ENCODE data around the gene ABL1.

ABL1 gene

DNA sequence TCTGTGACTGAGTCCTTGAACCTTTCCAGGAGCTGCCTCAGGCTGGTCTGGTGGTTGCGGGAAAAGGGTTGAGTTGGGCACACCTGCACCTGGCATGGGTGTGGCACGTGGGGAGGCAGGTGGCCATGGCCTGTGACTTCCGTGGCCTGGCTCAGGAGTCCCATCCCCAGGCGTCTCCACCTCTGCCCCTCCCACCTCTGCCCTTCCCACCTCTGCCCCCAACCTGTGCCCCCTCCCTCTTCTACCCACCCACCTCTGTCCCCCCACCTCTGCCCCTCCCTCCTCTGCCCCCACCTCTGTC is 63.4 kb downstream of the ABL1 start:
- ChIA-PET CTCF (interaction anchor here (0.8 to 1.2 kb wide), 2 partner anchors 32 to 191 kb away, joined by 4 read pairs; no protein-coding TSS in a partner anchor), POLR2A (no interaction called here)

GRCh38 chr9:130899051-130899748 is 64.1 kb downstream of the ABL1 start:
- H3K27ac ChIP-seq (ENCODE audit: extremely low read depth, low read depth, low read length), result no peak overlapping the region
- H3K4me1 ChIP-seq (ENCODE audit: control insufficient read depth, insufficient read depth, low read length), result no peaks in the 10 kb centered on the region
- TF ChIP-seq ZNF211 (tag by site-specific recombination; IDR thresholded peaks at IDR 0.05; ENCODE audit: low read depth), result no peak
- H3K36me3 ChIP-seq (ENCODE audit: control insufficient read depth in 2 of 2, insufficient read depth in 1 of 2, low read length in 2 of 2), result no peaks in the 10 kb centered on the region
- H3K9me3 ChIP-seq (ENCODE audit: control insufficient read depth, insufficient read depth, low read depth, low read length), result no peaks in the 10 kb centered on the region
- POLR2A ChIA-PET, result interaction anchor here (0.6 to 1.2 kb wide), 2 partner anchors 9 to 92 kb away, joined by 3 read pairs; no protein-coding TSS in a partner anchor
- CTCF ChIA-PET, result interaction anchor here (0.8 to 1.2 kb wide), 3 partner anchors 29 to 192 kb away, joined by 4 to 10 read pairs (median 5); no protein-coding TSS in a partner anchor
- H3K4me3 ChIP-seq (ENCODE audit: low read depth, low read length), result no peak overlapping the region

More for the DNA sequence above, 63.4 kb downstream of the ABL1 start:
- TF ChIP-seq ZNF423 (tag by site-specific recombination; IDR thresholded peaks at IDR 0.05) (no peak), ZNF175 (tag by site-specific recombination; IDR thresholded peaks at IDR 0.05) (no peak), ZNF600 (tag by site-specific recombination; IDR thresholded peaks at IDR 0.05) (no peak), SETDB1 (IDR thresholded peaks at IDR 0.05; ENCODE audit: insufficient read length, low read length) (no peak), ZBTB11 (tag by site-specific recombination; conservative IDR thresholded peaks at IDR 0.05; ENCODE audit: low read depth) (no peak), TRIM28 (IDR thresholded peaks at IDR 0.05; ENCODE audit: borderline replicate concordance, low read length) (no peak), ZNF221 (tag by site-specific recombination; IDR thresholded peaks at IDR 0.05; ENCODE audit: borderline replicate concordance) (no peak), KLF8 (tag by site-specific recombination; IDR thresholded peaks at IDR 0.05) (no peak), SCRT1 (tag by site-specific recombination; IDR thresholded peaks at IDR 0.05; ENCODE audit: borderline replicate concordance) (no peak), ZNF621 (tag by site-specific recombination; IDR thresholded peaks at IDR 0.05) (no peak), SP2 (tag by site-specific recombination; IDR thresholded peaks at IDR 0.05) (no peak), GLI4 (tag by site-specific recombination; IDR thresholded peaks at IDR 0.05) (no peak), ZBTB17 (tag by site-specific recombination; IDR thresholded peaks at IDR 0.05) (no peak), KLF9 (tag by site-specific recombination; IDR thresholded peaks at IDR 0.05; ENCODE audit: low read depth) (no peak)
- TF ChIP-seq, protein P1, sequence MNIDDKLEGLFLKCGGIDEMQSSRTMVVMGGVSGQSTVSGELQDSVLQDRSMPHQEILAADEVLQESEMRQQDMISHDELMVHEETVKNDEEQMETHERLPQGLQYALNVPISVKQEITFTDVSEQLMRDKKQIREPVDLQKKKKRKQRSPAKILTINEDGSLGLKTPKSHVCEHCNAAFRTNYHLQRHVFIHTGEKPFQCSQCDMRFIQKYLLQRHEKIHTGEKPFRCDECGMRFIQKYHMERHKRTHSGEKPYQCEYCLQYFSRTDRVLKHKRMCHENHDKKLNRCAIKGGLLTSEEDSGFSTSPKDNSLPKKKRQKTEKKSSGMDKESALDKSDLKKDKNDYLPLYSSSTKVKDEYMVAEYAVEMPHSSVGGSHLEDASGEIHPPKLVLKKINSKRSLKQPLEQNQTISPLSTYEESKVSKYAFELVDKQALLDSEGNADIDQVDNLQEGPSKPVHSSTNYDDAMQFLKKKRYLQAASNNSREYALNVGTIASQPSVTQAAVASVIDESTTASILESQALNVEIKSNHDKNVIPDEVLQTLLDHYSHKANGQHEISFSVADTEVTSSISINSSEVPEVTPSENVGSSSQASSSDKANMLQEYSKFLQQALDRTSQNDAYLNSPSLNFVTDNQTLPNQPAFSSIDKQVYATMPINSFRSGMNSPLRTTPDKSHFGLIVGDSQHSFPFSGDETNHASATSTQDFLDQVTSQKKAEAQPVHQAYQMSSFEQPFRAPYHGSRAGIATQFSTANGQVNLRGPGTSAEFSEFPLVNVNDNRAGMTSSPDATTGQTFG (tag by site-specific recombination; IDR thresholded peaks at IDR 0.05; ENCODE audit: borderline replicate concordance), result no peak
- H3K36me3 ChIP-seq (ENCODE audit: control insufficient read depth in 2 of 2, insufficient read depth in 1 of 2, low read length in 2 of 2), result peaks cover 0 to 2% of the 10 kb centered on the region in 2 experiments; a peak in 1 of 3 replicates
- no peaks in the 10 kb centered on the region for H3K4me1 ChIP-seq (ENCODE audit: control insufficient read depth, insufficient read depth, low read length)
- no peak overlapping the region for H3K27ac ChIP-seq (ENCODE audit: extremely low read depth, low read depth, low read length)
- no peak overlapping the region for H3K4me3 ChIP-seq (ENCODE audit: low read depth, low read length)
- H3K9me3 ChIP-seq (ENCODE audit: control insufficient read depth, insufficient read depth, low read depth, low read length), result no peaks in the 10 kb centered on the region

All from HEK293 (cell line).